ENCODE results near the gene MIGA2. TPM values are rescaled to one million over a fixed set of nuclear protein-coding genes. Genes with fewer than 3 reads are reported as not detected.

The MIGA2 gene
- polyA plus RNA-seq, 2 of the 4 experiments (the other 2 are of a cell fraction) = 6.4 to 16.1 TPM

DNA sequence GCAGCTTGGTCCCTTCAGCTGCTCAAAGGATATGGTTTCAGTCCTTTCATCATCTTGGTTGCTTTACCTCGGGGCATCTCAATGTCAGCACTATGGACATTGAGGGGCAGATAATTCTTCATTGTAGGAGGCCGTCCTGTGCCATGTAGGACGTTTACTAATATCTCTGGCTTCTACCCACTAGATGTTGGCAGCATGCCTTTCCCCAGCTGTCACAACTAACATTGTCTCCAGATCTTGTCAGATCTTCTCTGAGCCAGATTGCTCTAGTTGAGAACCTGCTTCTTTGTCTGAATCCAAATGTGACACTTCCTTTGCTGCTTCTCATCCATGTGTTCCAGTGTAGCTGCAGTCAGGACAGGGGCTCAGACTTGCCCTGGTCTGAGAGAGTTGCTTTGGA, 85.1 kb downstream of the MIGA2 start:
- ATAC-seq (no peak), DNase-seq (ENCODE audit: low read depth in 1 of 2, low spot score in 1 of 2) (no peak), FAIRE-seq (no peak)
- no peak overlapping the region for H3K4me3 ChIP-seq
- no peak overlapping the region for H3K27ac ChIP-seq
- WGBS (ENCODE audit: missing lambda C conversion rate) = 81% methylated on average over 3 of the region's 3 CpGs
- H3K4me1 ChIP-seq = peaks cover 21% of the 10 kb centered on the region; the same call in 2 of the 3 replicates
- POLR2A ChIA-PET = no interaction called here
- H3K4me2 ChIP-seq = no peak overlapping the region
- no peaks in the 10 kb centered on the region for H3K9me3 ChIP-seq
- CTCF ChIA-PET = interaction anchor here (1.0 to 27.9 kb wide), 8 partner anchors 9 to 604 kb away, joined by 3 to 947 read pairs (median 8); partner anchors contain the start of genes ASB6, C9orf50 and NTMT1
- TF ChIP-seq FOXS1 (CRISPR knock-in tag; IDR thresholded peaks at IDR 0.05) (no peak), HDAC2 (IDR thresholded peaks at IDR 0.05) (no peak), SREBF2 (IDR thresholded peaks at IDR 0.05) (no peak), HES2 (IDR thresholded peaks at IDR 0.05) (no peak)

Other genes with a start within 250 kb of the MIGA2 start
- gene TBC1D13, start 249.4 kb upstream of the MIGA2 start, polyA plus RNA-seq (2011; rRNA removed) = 17.6 and 20.6 TPM in 2 replicates
- gene TBC1D13, start 249.4 kb upstream of the MIGA2 start, polyA plus RNA-seq (2017; fragmentation: RNase III; extraction: RNeasy Plus Mini Kit Qiagen cat#74134 plus additional on column Dnase treatment) = 12.4 to 14.0 TPM (median 13.9 TPM) in 3 replicates
- gene ENDOG, start 218.1 kb upstream of the MIGA2 start, polyA plus RNA-seq (2011; rRNA removed) = 12.6 and 12.8 TPM in 2 replicates
- gene ENDOG, start 218.1 kb upstream of the MIGA2 start, polyA plus RNA-seq (2017; fragmentation: RNase III; extraction: RNeasy Plus Mini Kit Qiagen cat#74134 plus additional on column Dnase treatment) = 17.1 to 18.6 TPM (median 17.3 TPM) in 3 replicates
- 24.3 and 25.8 TPM in 2 replicates for gene SPOUT1, start 206.8 kb upstream of the MIGA2 start, polyA plus RNA-seq (2011; rRNA removed)
- gene SPOUT1, start 206.8 kb upstream of the MIGA2 start, polyA plus RNA-seq (2017; fragmentation: RNase III; extraction: RNeasy Plus Mini Kit Qiagen cat#74134 plus additional on column Dnase treatment) = 19.1 to 28.5 TPM (median 26.9 TPM) in 3 replicates
- 10.0 and 12.2 TPM in 2 replicates for gene KYAT1, start 154.7 kb upstream of the MIGA2 start, polyA plus RNA-seq (2011; rRNA removed)
- 8.1 to 9.6 TPM (median 8.4 TPM) in 3 replicates for gene KYAT1, start 154.7 kb upstream of the MIGA2 start, polyA plus RNA-seq (2017; fragmentation: RNase III; extraction: RNeasy Plus Mini Kit Qiagen cat#74134 plus additional on column Dnase treatment)
- 25.9 and 29.2 TPM in 2 replicates for gene LRRC8A, start 154.5 kb upstream of the MIGA2 start, polyA plus RNA-seq (2011; rRNA removed)
- 22.6 to 23.1 TPM (median 22.9 TPM) in 3 replicates for gene LRRC8A, start 154.5 kb upstream of the MIGA2 start, polyA plus RNA-seq (2017; fragmentation: RNase III; extraction: RNeasy Plus Mini Kit Qiagen cat#74134 plus additional on column Dnase treatment)
- 0.12 TPM in 1 of 2 replicates, not detected in the other for gene PHYHD1, start 115.6 kb upstream of the MIGA2 start, polyA plus RNA-seq (2011; rRNA removed)
- gene PHYHD1, start 115.6 kb upstream of the MIGA2 start, polyA plus RNA-seq (2017; fragmentation: RNase III; extraction: RNeasy Plus Mini Kit Qiagen cat#74134 plus additional on column Dnase treatment) = 0.12 TPM in 1 of 3 replicates, not detected in the others
- 25.4 and 27.8 TPM in 2 replicates for gene DOLK, start 89.0 kb upstream of the MIGA2 start, polyA plus RNA-seq (2011; rRNA removed)
- 19.9 to 22.8 TPM (median 22.2 TPM) in 3 replicates for gene DOLK, start 89.0 kb upstream of the MIGA2 start, polyA plus RNA-seq (2017; fragmentation: RNase III; extraction: RNeasy Plus Mini Kit Qiagen cat#74134 plus additional on column Dnase treatment)
- gene NUP188, start 88.9 kb upstream of the MIGA2 start, polyA plus RNA-seq (2011; rRNA removed) = 52.3 and 62.1 TPM in 2 replicates
- 29.2 to 37.9 TPM (median 33.2 TPM) in 3 replicates for gene NUP188, start 88.9 kb upstream of the MIGA2 start, polyA plus RNA-seq (2017; fragmentation: RNase III; extraction: RNeasy Plus Mini Kit Qiagen cat#74134 plus additional on column Dnase treatment)
- gene SH3GLB2, start 8.3 kb upstream of the MIGA2 start, polyA plus RNA-seq (2011; rRNA removed) = 28.3 and 30.0 TPM in 2 replicates
- gene SH3GLB2, start 8.3 kb upstream of the MIGA2 start, polyA plus RNA-seq (2017; fragmentation: RNase III; extraction: RNeasy Plus Mini Kit Qiagen cat#74134 plus additional on column Dnase treatment) = 40.2 to 42.6 TPM (median 40.6 TPM) in 3 replicates
- 25.6 and 31.4 TPM in 2 replicates for gene DOLPP1, start 44.5 kb downstream of the MIGA2 start, polyA plus RNA-seq (2011; rRNA removed)
- 21.8 to 23.5 TPM (median 22.2 TPM) in 3 replicates for gene DOLPP1, start 44.5 kb downstream of the MIGA2 start, polyA plus RNA-seq (2017; fragmentation: RNase III; extraction: RNeasy Plus Mini Kit Qiagen cat#74134 plus additional on column Dnase treatment)
- 20.5 and 20.8 TPM in 2 replicates for gene CRAT, start 74.2 kb downstream of the MIGA2 start, polyA plus RNA-seq (2011; rRNA removed)
- gene CRAT, start 74.2 kb downstream of the MIGA2 start, polyA plus RNA-seq (2017; fragmentation: RNase III; extraction: RNeasy Plus Mini Kit Qiagen cat#74134 plus additional on column Dnase treatment) = 22.7 to 26.2 TPM (median 26.0 TPM) in 3 replicates
- 140 and 149 TPM in 2 replicates for gene PTPA, start 74.8 kb downstream of the MIGA2 start, polyA plus RNA-seq (2011; rRNA removed)
- 140 to 167 TPM (median 161 TPM) in 3 replicates for gene PTPA, start 74.8 kb downstream of the MIGA2 start, polyA plus RNA-seq (2017; fragmentation: RNase III; extraction: RNeasy Plus Mini Kit Qiagen cat#74134 plus additional on column Dnase treatment)
- gene IER5L, start 141.6 kb downstream of the MIGA2 start, polyA plus RNA-seq (2011; rRNA removed) = 16.8 and 25.1 TPM in 2 replicates
- 47.9 to 67.5 TPM (median 54.9 TPM) in 3 replicates for gene IER5L, start 141.6 kb downstream of the MIGA2 start, polyA plus RNA-seq (2017; fragmentation: RNase III; extraction: RNeasy Plus Mini Kit Qiagen cat#74134 plus additional on column Dnase treatment)

Data from A549 (cell line).